Mononuclear cell (primary cell): ENCODE results near the gene RASSF1. TPM values are rescaled to one million over a fixed set of nuclear protein-coding genes. Genes with fewer than 3 reads are reported as not detected.

Experiments used
- H3K27me3 ChIP-seq: 2 replicates; pipeline ENCODE4 v1.6.0; 2011; ENCODE audit warnings: low read length, control low read depth; ENCODE audit not compliant: insufficient read depth
- H3K4me1 ChIP-seq: 2 replicates; pipeline ENCODE4 v1.5.1; 2011; ENCODE audit warnings: mild to moderate bottlenecking, low read length, control low read depth; ENCODE audit not compliant: insufficient read depth
- H3K4me3 ChIP-seq: 2 replicates; pipeline ENCODE4 v1.5.1; 2011; ENCODE audit warnings: mild to moderate bottlenecking, low read length, moderate library complexity
- H3K9me3 ChIP-seq: 2 replicates; pipeline ENCODE4 v1.5.1; 2011; ENCODE audit warnings: low read depth, mild to moderate bottlenecking, control low read depth, low read length
- total RNA-seq: library from RNA; depleted of rRNA; stranded (reverse); fragments of >200 nt; gene quantifications from one replicate; pipeline ENCODE4 v1.2.3, GENCODE V29; 2012

Gene RASSF1
- total RNA-seq, 1 donor: 44.8 TPM

GRCh38 chr3:50341537-50341936, 901 bp upstream of the RASSF1 start:
- Histone ChIP-seq H3K4me3 (peak overlapping the region; percentile 68), H3K9me3 (no peaks in the 10 kb centered on the region), H3K4me1 (peaks cover 80% of the 10 kb centered on the region), H3K27me3 (no peaks in the 10 kb centered on the region)

- Histone ChIP-seq H3K9me3 (no peaks in the 10 kb centered on the region), H3K27me3 (no peaks in the 10 kb centered on the region), H3K4me1 (peaks cover 80% of the 10 kb centered on the region), H3K4me3 (peak overlapping the region; percentile 68)
These were observed 539 bp downstream of the RASSF1 start for GRCh38 chr3:50340147-50340447.

DNA sequence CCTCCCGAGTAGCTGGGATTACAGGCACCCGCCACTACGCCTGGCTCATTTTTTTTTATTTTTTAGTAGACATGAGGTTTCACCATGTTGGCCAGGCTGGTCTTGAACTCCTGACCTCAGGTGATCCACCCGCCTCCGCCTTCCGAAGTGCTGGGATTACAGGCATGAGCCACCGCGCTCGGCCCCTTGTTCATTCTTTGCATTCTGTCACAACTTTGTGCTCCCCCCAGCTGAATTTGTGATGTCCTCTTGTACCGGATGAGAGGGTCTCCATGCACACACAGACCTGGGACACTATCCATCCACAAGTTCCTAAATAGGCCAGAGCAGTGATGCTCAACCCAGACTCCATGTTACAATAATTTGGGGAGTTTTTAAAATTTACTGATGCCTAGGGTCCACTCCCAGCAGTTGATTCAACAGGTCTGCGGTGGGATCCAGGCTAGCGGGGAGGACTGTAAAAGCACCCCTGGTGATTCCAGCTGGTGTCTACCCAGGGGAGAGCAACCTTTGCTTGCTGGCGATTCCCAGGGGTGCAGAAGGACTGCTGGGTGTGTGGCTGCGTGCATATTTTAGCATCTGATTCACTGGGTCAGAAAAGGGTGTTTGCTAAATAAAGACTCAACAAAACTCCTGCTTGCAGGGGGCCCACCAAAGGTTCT, 1.0 kb downstream of the RASSF1 start:
- Histone ChIP-seq H3K4me3 (peak overlapping the region; percentile 68), H3K4me1 (peaks cover 82% of the 10 kb centered on the region), H3K9me3 (no peaks in the 10 kb centered on the region), H3K27me3 (no peaks in the 10 kb centered on the region)

DNA sequence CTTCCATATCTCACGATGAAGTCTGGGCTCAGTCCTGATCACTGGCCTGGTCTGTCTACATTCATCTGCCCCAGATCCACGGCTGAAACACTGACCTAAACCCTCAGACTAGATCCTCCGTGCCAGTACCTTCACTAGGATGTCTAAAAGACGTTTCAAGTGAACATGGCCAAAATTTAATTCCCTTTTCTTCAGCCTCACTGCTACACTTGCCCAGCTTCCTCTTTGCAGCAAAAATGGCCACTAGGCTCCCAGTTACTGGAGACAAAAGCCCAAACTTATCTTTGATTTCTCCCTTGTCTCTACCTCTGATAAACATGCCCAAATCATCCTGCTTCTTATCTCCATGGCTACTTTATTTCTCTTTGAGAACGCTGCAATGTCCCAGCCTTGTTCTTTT, 1.7 kb downstream of the RASSF1 start:
- peaks cover 88% of the 10 kb centered on the region for H3K4me1 ChIP-seq
- peak overlapping the region; percentile 68 for H3K4me3 ChIP-seq

GRCh38 chr3:50337175-50337861, 3.3 kb downstream of the RASSF1 start:
- peak overlapping the region; percentile 68 for H3K4me3 ChIP-seq
- H3K4me1 ChIP-seq: peaks cover 86% of the 10 kb centered on the region
- no peaks in the 10 kb centered on the region for H3K9me3 ChIP-seq
- no peaks in the 10 kb centered on the region for H3K27me3 ChIP-seq

More for the DNA sequence above, 1.7 kb downstream of the RASSF1 start:
- Histone ChIP-seq H3K9me3 (no peaks in the 10 kb centered on the region), H3K27me3 (no peaks in the 10 kb centered on the region)

DNA sequence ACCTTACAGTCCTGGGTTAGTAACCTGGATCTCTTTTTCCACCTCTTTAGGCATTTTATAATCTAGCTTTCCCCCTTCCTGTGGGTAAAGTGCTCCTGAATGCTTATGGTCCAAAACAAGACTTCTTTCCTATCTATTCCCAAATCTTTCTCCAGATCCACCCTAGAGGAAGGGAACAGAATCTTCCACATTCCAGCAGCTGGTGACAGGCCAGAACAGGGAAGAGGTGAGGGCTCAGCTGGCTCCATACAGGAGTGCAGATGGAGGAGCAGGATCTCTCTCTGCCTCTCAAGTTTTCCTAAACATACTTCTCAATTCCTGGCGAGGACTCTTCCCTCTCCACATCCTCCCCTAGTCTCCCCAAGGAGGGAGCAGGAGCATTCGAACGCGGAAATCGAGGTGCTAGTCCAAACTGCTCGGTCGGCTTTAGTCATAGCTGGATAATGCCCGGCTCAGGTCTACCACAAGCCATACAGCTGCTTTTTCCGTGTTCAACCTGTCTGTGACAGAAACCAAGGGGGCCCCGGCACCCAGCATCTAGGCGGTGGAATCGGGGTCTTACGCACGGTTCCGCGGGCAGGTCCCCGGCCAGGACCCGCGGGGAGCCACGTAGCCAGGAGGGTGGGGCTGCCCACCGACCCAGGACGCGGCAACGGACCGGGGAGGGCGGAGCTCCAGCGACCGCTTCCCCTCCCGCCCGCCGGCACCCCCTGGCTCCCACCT, 4.0 kb downstream of the RASSF1 start:
- H3K9me3 ChIP-seq: no peaks in the 10 kb centered on the region
- H3K4me3 ChIP-seq: peak overlapping the region; percentile 68
- H3K4me1 ChIP-seq: peaks cover 79% of the 10 kb centered on the region
- no peaks in the 10 kb centered on the region for H3K27me3 ChIP-seq

GRCh38 chr3:50334339-50335075, 6.1 kb downstream of the RASSF1 start:
- peaks cover 58% of the 10 kb centered on the region for H3K4me1 ChIP-seq
- no peak overlapping the region for H3K4me3 ChIP-seq
- H3K27me3 ChIP-seq: no peaks in the 10 kb centered on the region
- H3K9me3 ChIP-seq: no peaks in the 10 kb centered on the region

- Histone ChIP-seq H3K9me3 (no peaks in the 10 kb centered on the region), H3K4me1 (peaks cover 52% of the 10 kb centered on the region), H3K27me3 (no peaks in the 10 kb centered on the region), H3K4me3 (no peak overlapping the region)
These were observed 6.8 kb downstream of the RASSF1 start for GRCh38 chr3:50333744-50334328.

GRCh38 chr3:50331364-50331907, 9.2 kb downstream of the RASSF1 start:
- peaks cover 58% of the 10 kb centered on the region for H3K4me1 ChIP-seq
- no peaks in the 10 kb centered on the region for H3K9me3 ChIP-seq
- H3K4me3 ChIP-seq: no peak overlapping the region
- no peaks in the 10 kb centered on the region for H3K27me3 ChIP-seq

DNA sequence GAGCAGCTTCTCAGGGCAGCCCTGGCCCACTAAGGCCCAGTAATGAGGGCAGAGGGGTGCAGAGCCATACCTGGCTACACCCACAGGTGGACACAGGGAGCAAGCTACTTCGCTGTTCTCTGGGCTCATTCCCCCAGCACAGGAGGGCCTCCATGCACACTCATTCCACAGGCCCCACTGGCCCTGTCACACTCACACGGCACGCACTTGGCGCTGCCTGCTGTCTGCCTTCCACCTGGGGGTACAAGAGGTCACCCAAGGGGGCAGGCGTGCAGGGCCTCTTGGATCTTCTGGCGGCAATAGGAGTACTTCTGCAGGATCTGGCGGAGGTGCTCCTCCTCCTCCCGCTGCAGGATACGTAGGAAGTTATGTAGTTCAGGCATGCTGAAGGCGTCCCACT, 10.3 kb downstream of the RASSF1 start:
- Histone ChIP-seq H3K9me3 (no peaks in the 10 kb centered on the region), H3K27me3 (no peaks in the 10 kb centered on the region), H3K4me1 (peaks cover 58% of the 10 kb centered on the region), H3K4me3 (no peak overlapping the region)

DNA sequence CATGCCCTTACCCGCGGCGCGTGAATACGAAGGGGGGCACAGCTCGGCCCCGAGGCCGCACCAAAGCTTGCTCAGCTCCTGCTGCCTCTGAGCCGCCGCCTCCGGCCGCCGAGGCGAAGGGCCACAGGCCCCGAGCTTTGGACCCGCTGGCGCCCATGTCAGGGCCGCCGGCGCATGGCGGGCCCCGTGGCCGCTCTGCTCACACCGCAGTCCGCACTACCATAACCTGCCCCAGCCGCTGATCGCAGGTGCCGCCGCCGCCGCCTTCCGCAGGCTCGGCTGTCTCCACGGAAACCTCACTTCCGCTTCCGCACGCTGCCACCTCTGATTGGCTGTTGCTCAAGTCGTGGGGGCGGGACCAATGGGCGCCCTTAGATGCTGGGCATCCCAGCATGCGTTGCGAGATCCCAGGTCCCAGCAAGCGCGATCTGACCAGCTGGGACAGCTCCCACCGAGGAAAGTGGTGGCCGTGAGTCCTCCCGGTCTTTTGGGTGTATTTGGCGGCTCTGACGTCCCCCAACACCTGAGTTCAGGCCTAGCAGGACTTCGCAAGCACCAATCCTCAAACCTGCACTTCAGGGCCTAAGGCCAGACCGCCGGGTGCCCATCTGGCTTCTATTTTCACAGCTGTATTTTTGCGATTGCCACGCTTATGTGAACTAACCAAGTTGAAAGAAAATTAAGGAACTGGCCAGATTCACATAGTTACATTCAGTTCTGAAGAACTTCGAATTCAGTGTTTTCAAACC, 12.5 kb downstream of the RASSF1 start, which contains the start of gene TUSC2:
TSS of gene TUSC2 (minus strand) at position 281 of the 749 bp plus-strand sequence. CDS start at position 157, 124 bp downstream.
- Histone ChIP-seq H3K4me3 (peak within 1 kb of the TSS; percentile 78), H3K9me3 (no peaks in the 10 kb centered on the region), H3K27me3 (no peaks in the 10 kb centered on the region), H3K4me1 (peaks cover 57% of the 10 kb centered on the region)

GRCh38 chr3:50327129-50327528, 13.5 kb downstream of the RASSF1 start:
- no peaks in the 10 kb centered on the region for H3K27me3 ChIP-seq
- H3K9me3 ChIP-seq: no peaks in the 10 kb centered on the region
- peaks cover 64% of the 10 kb centered on the region for H3K4me1 ChIP-seq
- H3K4me3 ChIP-seq: peak overlapping the region; percentile 78

DNA sequence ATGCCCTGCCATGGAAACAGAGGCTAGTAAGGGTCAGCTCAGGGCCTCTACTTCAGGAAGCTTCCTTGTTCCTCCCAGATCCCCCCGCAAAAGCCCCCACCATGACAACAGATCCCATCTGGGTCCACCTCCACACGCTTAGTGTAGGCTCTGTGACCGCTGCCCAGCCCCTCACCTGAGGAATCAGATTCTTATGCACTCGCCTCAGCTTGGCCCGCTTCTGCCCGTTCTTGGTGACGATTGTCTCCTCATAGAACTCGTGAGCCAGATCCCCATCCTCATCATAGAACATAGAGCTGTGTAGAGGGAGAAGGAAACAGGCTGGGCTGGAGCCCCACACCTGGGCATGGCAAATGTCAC, 14.5 kb downstream of the RASSF1 start:
- H3K4me1 ChIP-seq: peaks cover 69% of the 10 kb centered on the region
- no peaks in the 10 kb centered on the region for H3K27me3 ChIP-seq
- no peak overlapping the region for H3K4me3 ChIP-seq
- H3K9me3 ChIP-seq: no peaks in the 10 kb centered on the region
